Spleen (tissue), 11 donors: ENCODE data around the gene CGREF1. TPM values are rescaled to one million over a fixed set of nuclear protein-coding genes. Genes with fewer than 3 reads are reported as not detected.
A peak's percentile ranks its signal among the peaks of the same experiment; 100 is the strongest.

Source experiments
- DNase-seq: peaks from one replicate; pipeline ENCODE4 v3.0.0-alpha.2; 2020
- H3K27ac ChIP-seq, 8 donors: fragments of 200-600 bp; sonication (generic) in 7 of 8; 1 replicate in 4 of 8; 2 replicates in 4 of 8; pipeline versions ENCODE4 v1.5.0 to v1.8.0; 2016 to 2021; ENCODE audit warnings: inconsistent platforms in 4 of 8, mild to moderate bottlenecking in 4 of 8, moderate library complexity in 1 of 8
- H3K27me3 ChIP-seq, 7 donors: fragments of 200-600 bp; sonication (generic) in 6 of 7; replicated peaks in 1 of 7; 1 replicate in 4 of 7; 2 replicates in 3 of 7; pipeline versions ENCODE4 v1.5.0 to v1.8.0; 2016 to 2021; ENCODE audit warnings: inconsistent platforms in 3 of 7, mild to moderate bottlenecking in 1 of 7
- H3K36me3 ChIP-seq, 6 donors: fragments of 200-600 bp; sonication (generic) in 5 of 6; 1 replicate in 4 of 6; 2 replicates in 2 of 6; pipeline versions ENCODE4 v1.5.0 to v1.8.0; 2016 to 2021; ENCODE audit warnings: inconsistent platforms in 2 of 6
- H3K4me1 ChIP-seq, 6 donors: fragments of 200-600 bp; sonication (generic) in 5 of 6; 1 replicate in 3 of 6; 2 replicates in 3 of 6; pipeline versions ENCODE4 v1.5.0 to v1.8.0; 2016 to 2021; ENCODE audit warnings: inconsistent platforms in 3 of 6
- H3K4me3 ChIP-seq, 8 donors: fragments of 200-600 bp; sonication (generic) in 7 of 8; 1 replicate in 4 of 8; 2 replicates in 4 of 8; pipeline versions ENCODE4 v1.5.0 to v1.8.0; 2016 to 2021; ENCODE audit warnings: inconsistent platforms in 4 of 8, mild to moderate bottlenecking in 4 of 8, moderate library complexity in 2 of 8
- H3K9me3 ChIP-seq, 8 donors: fragments of 200-600 bp; sonication (generic) in 7 of 8; 1 replicate in 4 of 8; 2 replicates in 4 of 8; pipeline versions ENCODE4 v1.5.0 to v1.8.0; 2016 to 2021; ENCODE audit warnings: inconsistent platforms in 4 of 8
- POLR2A ChIP-seq, 3 donors: fragments of 450-650 bp; IDR thresholded peaks; one replicate each; pipeline ENCODE4 v1.5.1; 2017; ENCODE audit warnings: antibody characterized with exemption in 3 of 3, mild to moderate bottlenecking in 1 of 3
- POLR2AphosphoS5 ChIP-seq, 3 donors: sonication (generic); formaldehyde crosslinking; IDR thresholded peaks; one replicate each; pipeline ENCODE4 v1.5.1; 2017; ENCODE audit warnings: antibody characterized with exemption in 3 of 3
- WGBS, 5 donors: extraction: QIAGEN DNeasy Blood & Tissue Kit in 3 of 5; methylation state at CpG; one replicate each; pipeline versions ENCODE4 v1.1.5 to v1.1.7; 2013 to 2018; 5-methylcytosine and 5-hydroxymethylcytosine counted together
- intact Hi-C: fragments of 100-400 bp; cut with DNase I; formaldehyde crosslinking; loops from one replicate; pipeline ENCODE4 v1.15.0; 2023; ENCODE audit warnings: low total_unique reads
- polyA plus RNA-seq, 3 donors: library from polyadenylated mRNA; stranded (reverse); fragments of 200-250 nt; gene quantifications; one replicate each; pipeline ENCODE4 v1.2.1, GENCODE V29; 2013
- total RNA-seq, 7 donors: library from RNA; depleted of rRNA in 3 of 7; stranded (reverse); fragments of >200 nt in 3 of 7; fragmentation: NEBNext Ultra II Directional in 4 of 7; extraction: Animal tissue kit (Norgen Biotek cat#: 25700) in 4 of 7; gene quantifications; one replicate each; pipeline versions ENCODE4 v1.1.0 to v1.2.1, GENCODE V29; 2016 to 2021
- TF ChIP-seq, protein P1 (sequence below), 11 experiments: fragments of 200-600 bp in 7 of 11; fragments of 450-650 bp in 4 of 11; sonication (generic) in 4 of 11; IDR thresholded peaks in 8 of 11; conservative IDR thresholded peaks in 3 of 11; 1 replicate in 7 of 11; 2 replicates in 4 of 11; pipeline versions ENCODE4 v1.4.0 to v1.8.0; 2016 to 2021; ENCODE audit warnings: antibody characterized with exemption in 11 of 11, inconsistent platforms in 4 of 11, mild to moderate bottlenecking in 1 of 11
- donor health status: healthy with polysubstance abuse.
- donor health status: DM: no; HTN: no; CAD: no; lungs with moderate emphysema.
- donor health status: DM: no; HTN: no; CAD: no.
- donor health status: Bipolar disorder and iron deficiency.
- donor health status: healthy.
- donor health status: DM: no; HTN: no; CAD: no.
- donor health status: DM: yes; HTN: yes; CAD: no.

CGREF1 gene
- total and polyA plus RNA-seq, 10 donors: 0.17 to 0.82 (median 0.46) TPM; not detected in 3

DNA sequence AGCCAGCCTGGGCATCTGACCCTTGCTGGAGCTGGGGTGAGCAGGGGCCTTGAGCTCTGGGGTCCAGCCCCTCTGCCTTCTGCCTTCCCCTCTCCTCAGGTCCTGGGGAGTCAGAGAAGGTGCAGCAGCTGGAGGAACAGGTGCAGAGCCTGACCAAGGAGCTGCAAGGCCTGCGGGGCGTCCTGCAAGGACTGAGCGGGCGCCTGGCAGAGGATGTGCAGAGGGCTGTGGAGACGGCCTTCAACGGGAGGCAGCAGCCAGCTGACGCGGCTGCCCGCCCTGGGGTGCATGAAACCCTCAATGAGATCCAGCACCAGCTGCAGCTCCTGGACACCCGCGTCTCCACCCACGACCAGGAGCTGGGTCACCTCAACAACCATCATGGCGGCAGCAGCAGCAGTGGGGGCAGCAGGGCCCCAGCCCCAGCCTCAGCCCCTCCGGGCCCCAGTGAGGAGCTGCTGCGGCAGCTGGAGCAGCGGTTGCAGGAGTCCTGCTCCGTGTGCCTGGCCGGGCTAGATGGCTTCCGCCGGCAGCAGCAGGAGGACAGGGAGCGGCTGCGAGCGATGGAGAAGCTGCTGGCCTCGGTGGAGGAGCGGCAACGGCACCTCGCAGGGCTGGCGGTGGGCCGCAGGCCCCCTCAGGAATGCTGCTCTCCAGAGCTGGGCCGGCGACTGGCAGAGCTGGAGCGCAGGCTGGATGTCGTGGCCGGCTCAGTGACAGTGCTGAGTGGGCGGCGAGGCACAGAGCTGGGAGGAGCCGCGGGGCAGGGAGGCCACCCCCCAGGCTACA is 36.8 kb downstream of the CGREF1 start:
- TF ChIP-seq POLR2A (IDR thresholded peaks at IDR 0.05) (no peak), POLR2AphosphoS5 (IDR thresholded peaks at IDR 0.05) (peak in 1 of 3 donors; percentile 59)
- TF ChIP-seq, protein P1, sequence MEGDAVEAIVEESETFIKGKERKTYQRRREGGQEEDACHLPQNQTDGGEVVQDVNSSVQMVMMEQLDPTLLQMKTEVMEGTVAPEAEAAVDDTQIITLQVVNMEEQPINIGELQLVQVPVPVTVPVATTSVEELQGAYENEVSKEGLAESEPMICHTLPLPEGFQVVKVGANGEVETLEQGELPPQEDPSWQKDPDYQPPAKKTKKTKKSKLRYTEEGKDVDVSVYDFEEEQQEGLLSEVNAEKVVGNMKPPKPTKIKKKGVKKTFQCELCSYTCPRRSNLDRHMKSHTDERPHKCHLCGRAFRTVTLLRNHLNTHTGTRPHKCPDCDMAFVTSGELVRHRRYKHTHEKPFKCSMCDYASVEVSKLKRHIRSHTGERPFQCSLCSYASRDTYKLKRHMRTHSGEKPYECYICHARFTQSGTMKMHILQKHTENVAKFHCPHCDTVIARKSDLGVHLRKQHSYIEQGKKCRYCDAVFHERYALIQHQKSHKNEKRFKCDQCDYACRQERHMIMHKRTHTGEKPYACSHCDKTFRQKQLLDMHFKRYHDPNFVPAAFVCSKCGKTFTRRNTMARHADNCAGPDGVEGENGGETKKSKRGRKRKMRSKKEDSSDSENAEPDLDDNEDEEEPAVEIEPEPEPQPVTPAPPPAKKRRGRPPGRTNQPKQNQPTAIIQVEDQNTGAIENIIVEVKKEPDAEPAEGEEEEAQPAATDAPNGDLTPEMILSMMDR (IDR thresholded peaks at IDR 0.05 in 8 of 11, conservative IDR thresholded peaks at IDR 0.05 in 3 of 11): no peak
- H3K4me1 ChIP-seq: peaks cover 22 to 98% (median 53%) of the 10 kb centered on the region in 6 donors
- H3K4me3 ChIP-seq: peak overlapping the region in 4 of 8 donors; percentile 41 to 65 (median 49)
- peak; percentile 86 for DNase-seq
- 81 to 97% (median 91%) methylated on average over 21 to 38 of the region's 38 CpGs for WGBS, 5 donors
- H3K27ac ChIP-seq: peak overlapping the region in 7 of 8 donors; percentile 81 to 97 (median 85)
- intact Hi-C loops: no loop called here
- H3K27me3 ChIP-seq: no peaks in the 10 kb centered on the region
- H3K9me3 ChIP-seq: no peaks in the 10 kb centered on the region
- H3K36me3 ChIP-seq: peaks cover 0 to 23% (median 0%) of the 10 kb centered on the region in 6 donors

DNA sequence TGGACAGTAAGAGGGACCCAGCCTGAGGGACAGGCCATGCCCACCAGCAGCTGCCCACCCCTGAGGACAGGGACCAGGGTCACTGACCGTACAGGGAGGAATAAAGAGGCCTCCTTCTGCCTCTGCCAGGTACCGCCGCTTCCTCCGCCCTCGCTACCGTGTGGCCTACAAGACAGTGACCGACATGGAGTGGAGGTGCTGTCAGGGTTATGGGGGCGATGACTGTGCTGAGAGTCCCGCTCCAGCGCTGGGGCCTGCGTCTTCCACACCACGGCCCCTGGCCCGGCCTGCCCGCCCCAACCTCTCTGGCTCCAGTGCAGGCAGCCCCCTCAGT is 38.4 kb downstream of the CGREF1 start:
- peak overlapping the region; percentile 27 to 97 (median 84) for H3K27ac ChIP-seq
- intact Hi-C loops: no loop called here
- 85 to 94% (median 88%) methylated on average over 7 to 14 of the region's 14 CpGs for WGBS, 5 donors

DNA sequence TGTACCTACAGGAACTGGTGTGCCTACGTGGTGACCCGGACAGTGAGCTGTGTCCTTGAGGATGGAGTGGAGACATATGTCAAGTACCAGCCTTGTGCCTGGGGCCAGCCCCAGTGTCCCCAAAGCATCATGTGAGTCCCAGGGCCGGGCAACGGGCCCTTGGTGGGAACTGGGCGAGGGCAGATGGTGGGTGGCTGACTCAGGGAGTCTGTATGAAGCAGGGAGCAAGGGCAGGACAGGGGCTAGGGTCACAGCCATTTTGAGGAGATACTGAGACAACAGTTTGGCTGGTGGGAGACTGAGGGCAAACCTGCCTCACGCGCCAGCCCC is 38.8 kb downstream of the CGREF1 start:
- peaks cover 21 to 99% (median 52%) of the 10 kb centered on the region in 6 donors for H3K4me1 ChIP-seq
- intact Hi-C loops: no loop called here

More for the DNA sequence above, 38.4 kb downstream of the CGREF1 start:
- Histone ChIP-seq H3K4me3 (peak overlapping the region; percentile 28 to 65 (median 42)), H3K4me1 (peaks cover 21 to 99% (median 52%) of the 10 kb centered on the region in 6 donors), H3K36me3 (peaks cover 0 to 23% (median 0%) of the 10 kb centered on the region in 6 donors), H3K9me3 (no peaks in the 10 kb centered on the region), H3K27me3 (no peaks in the 10 kb centered on the region)
- TF ChIP-seq, protein P1 (IDR thresholded peaks at IDR 0.05 in 8 of 11, conservative IDR thresholded peaks at IDR 0.05 in 3 of 11): no peak
- TF ChIP-seq POLR2AphosphoS5 (IDR thresholded peaks at IDR 0.05): no peak
- no peak for TF ChIP-seq POLR2A (IDR thresholded peaks at IDR 0.05)
- peak; percentile 85 for DNase-seq

More for the DNA sequence above, 38.8 kb downstream of the CGREF1 start:
- peak overlapping the region; percentile 28 to 65 (median 42) for H3K4me3 ChIP-seq
- no peaks in the 10 kb centered on the region for H3K9me3 ChIP-seq
- TF ChIP-seq POLR2A (IDR thresholded peaks at IDR 0.05) (no peak), POLR2AphosphoS5 (IDR thresholded peaks at IDR 0.05) (no peak)
- TF ChIP-seq, protein P1 (IDR thresholded peaks at IDR 0.05 in 8 of 11, conservative IDR thresholded peaks at IDR 0.05 in 3 of 11): no peak
- peaks cover 0 to 23% (median 0%) of the 10 kb centered on the region in 6 donors for H3K36me3 ChIP-seq
- whole genome bisulfite sequencing, 5 donors: 68 to 81% (median 76%) methylated on average over 6 to 7 of the region's 7 CpGs
- peak overlapping the region in 7 of 8 donors; percentile 62 to 97 (median 85) for H3K27ac ChIP-seq
- H3K27me3 ChIP-seq: no peaks in the 10 kb centered on the region
- DNase-seq: peak; percentile 77
